ENCODE data around the gene MAP7D2.

DNA sequence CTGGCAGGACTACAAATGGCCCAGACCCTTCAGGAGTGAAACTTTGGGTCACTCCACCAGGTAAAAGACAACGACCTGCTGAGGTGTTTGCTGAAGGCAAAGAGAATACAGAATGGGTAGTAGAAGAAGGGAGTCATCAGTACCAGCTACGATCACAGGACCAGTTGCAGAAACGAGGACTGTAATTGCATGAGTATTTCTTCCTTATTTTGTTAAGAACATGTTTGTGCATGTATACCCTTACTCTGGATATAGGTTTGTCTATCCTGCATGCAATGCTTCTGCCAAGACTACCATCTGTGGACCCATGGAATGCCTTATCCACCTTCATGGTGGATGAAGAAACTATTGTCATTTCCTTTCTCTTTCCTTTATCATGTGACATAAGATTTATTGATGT, 77.7 kb downstream of the MAP7D2 start:
- TF ChIP-seq CTCF (IDR thresholded peaks at IDR 0.05), result no peak
- no peak for TF ChIP-seq POLR2AphosphoS5 (IDR thresholded peaks at IDR 0.05; ENCODE audit: low read depth, low read length)
- no peak for TF ChIP-seq TCF7L2 (IDR thresholded peaks at IDR 0.05; ENCODE audit: low read depth, low read length)
- no peak for TF ChIP-seq SIN3A (IDR thresholded peaks at IDR 0.05; ENCODE audit: borderline replicate concordance, insufficient read depth, low read depth, low read length)
- no peak for TF ChIP-seq REST (IDR thresholded peaks at IDR 0.05; ENCODE audit: insufficient read depth in 1 of 2, low read depth in 2 of 2, low read length in 1 of 2)

All from Panc1 (cell line).